ENCODE results near the gene SV2B.

DNA sequence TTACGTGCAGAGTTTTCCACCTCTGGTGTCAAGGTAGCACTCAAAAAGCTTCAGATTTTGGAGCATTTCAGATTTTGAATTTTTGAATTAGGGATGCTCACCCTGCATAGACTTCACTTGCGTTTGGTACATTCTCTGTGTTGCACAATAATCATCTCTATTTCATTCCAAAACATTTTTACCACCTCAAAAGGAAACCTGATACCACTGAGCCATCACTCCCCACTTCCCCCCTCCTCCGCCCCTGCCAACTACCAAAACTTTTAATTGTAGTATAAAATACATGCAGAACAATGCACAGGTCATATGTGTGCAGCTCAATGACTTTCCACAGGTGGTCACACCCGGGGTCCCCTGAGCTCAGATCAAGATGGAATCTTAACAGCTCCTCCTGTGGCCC is 208.8 kb downstream of the SV2B start:
- TF ChIP-seq EZH2 (IDR thresholded peaks at IDR 0.05; ENCODE audit: low read length) = no peak
- TF ChIP-seq, protein P1, sequence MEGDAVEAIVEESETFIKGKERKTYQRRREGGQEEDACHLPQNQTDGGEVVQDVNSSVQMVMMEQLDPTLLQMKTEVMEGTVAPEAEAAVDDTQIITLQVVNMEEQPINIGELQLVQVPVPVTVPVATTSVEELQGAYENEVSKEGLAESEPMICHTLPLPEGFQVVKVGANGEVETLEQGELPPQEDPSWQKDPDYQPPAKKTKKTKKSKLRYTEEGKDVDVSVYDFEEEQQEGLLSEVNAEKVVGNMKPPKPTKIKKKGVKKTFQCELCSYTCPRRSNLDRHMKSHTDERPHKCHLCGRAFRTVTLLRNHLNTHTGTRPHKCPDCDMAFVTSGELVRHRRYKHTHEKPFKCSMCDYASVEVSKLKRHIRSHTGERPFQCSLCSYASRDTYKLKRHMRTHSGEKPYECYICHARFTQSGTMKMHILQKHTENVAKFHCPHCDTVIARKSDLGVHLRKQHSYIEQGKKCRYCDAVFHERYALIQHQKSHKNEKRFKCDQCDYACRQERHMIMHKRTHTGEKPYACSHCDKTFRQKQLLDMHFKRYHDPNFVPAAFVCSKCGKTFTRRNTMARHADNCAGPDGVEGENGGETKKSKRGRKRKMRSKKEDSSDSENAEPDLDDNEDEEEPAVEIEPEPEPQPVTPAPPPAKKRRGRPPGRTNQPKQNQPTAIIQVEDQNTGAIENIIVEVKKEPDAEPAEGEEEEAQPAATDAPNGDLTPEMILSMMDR (optimal IDR thresholded peaks at IDR 0.05 in 1 of 3, IDR thresholded peaks at IDR 0.05 in 1 of 3, conservative IDR thresholded peaks at IDR 0.05 in 1 of 3; ENCODE audit: extremely low read depth in 1 of 3, insufficient read depth in 2 of 3, low read length in 3 of 3) = no peak
